Measurements from ENCODE around the gene SLC15A1. TPM values are rescaled to one million over a fixed set of nuclear protein-coding genes. Genes with fewer than 3 reads are reported as not detected.

SLC15A1 gene
- total RNA-seq, 4 donors from 2014 or later, result not detected

- no peak for TF ChIP-seq CTCF (IDR thresholded peaks at IDR 0.05; ENCODE audit: low read depth)
Measured at GRCh38 chr13:98738993-98739392, 13.5 kb downstream of the SLC15A1 start.

DNA sequence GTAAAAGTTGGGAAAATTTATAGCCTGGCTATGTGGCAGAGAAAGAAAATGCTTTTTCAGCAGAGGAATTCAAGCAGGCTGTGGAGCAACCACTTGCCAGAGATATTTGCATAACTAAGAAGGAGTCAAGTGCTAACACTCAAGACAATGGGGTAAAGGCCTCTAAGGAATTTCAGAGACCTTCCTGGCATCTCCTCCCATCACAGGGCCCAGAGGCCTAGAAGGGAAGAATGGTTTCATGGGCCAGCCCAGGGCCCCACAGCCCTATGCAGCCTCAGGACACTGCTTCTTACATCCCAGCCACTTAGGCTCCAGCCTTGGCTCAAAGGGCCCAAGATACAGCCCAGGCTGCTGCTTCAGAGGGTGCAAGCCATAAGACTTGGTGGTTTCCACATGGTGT is 14.3 kb downstream of the SLC15A1 start:
- no peak for TF ChIP-seq CTCF (IDR thresholded peaks at IDR 0.05; ENCODE audit: low read depth)

DNA sequence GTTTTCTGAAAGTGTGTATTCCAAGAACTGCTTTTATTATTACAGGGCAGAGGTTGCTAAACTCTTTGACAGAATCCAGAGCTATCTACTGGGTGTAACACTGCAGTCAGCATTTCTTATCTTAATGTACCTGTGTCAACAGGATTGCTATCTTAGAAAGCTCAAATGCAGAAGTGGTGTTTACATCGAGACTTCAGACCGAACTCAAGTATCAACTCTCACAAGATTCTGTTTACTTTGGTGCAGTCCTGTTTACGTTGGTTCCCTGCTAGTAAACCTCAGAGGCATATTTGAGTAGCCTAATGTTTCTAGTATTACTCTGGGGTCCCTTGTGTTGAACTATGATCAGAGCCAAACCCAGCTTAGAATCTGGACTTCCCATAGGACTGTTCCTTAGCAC is 20.5 kb downstream of the SLC15A1 start:
- TF ChIP-seq CTCF (IDR thresholded peaks at IDR 0.05; ENCODE audit: low read depth), result no peak

- TF ChIP-seq CTCF (IDR thresholded peaks at IDR 0.05; ENCODE audit: low read depth), result no peak
Measured at GRCh38 chr13:98731038-98731437, 21.4 kb downstream of the SLC15A1 start.

GRCh38 chr13:98730441-98730840 is 22.0 kb downstream of the SLC15A1 start:
- TF ChIP-seq CTCF (IDR thresholded peaks at IDR 0.05; ENCODE audit: low read depth), result no peak

DNA sequence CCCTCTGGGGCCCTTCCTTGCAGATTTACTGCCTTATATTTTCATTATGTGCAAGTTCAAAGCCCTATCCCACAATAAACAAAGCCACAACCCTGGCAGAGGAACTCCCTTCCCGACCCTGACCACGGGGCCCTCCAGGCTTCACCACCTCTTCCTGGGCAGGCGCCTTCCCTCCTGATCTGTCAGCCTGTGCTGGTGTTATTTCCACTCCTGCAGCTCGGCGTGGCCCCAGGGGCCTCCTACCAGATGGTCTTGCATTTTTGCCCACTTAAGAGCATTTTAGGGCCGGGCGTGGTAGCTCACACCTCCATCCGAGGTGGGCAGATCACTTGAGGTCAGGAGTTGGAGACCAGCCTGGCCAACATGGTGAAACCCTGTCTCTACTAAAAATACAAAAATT is 22.8 kb downstream of the SLC15A1 start:
- no peak for TF ChIP-seq CTCF (IDR thresholded peaks at IDR 0.05; ENCODE audit: low read depth)

- no peak for TF ChIP-seq CTCF (IDR thresholded peaks at IDR 0.05; ENCODE audit: low read depth)
Measured at GRCh38 chr13:98722958-98723357, 29.5 kb downstream of the SLC15A1 start.

All from subcutaneous adipose tissue (tissue), 4 donors.